Adipocyte (in vitro differentiated cells): ENCODE measurements around the gene MAP4.
A peak's percentile ranks its signal among the peaks of the same experiment; 100 is the strongest.

Experiments used
- DNase-seq: peaks from one replicate; pipeline ENCODE4 v3.0.0-alpha.2; 2015; ENCODE audit warnings: low read depth
- H3K27me3 ChIP-seq: replicated peaks from 2 replicates; pipeline ENCODE4 v1.7.0; 2013; ENCODE audit warnings: mild to moderate bottlenecking, low read length, moderate library complexity; ENCODE audit not compliant: control insufficient read depth, insufficient read depth
- H3K36me3 ChIP-seq: 2 replicates; pipeline ENCODE4 v1.7.0; 2013; ENCODE audit warnings: low read length, mild to moderate bottlenecking, moderate library complexity; ENCODE audit not compliant: control insufficient read depth, insufficient read depth, severe bottlenecking
- H3K4me1 ChIP-seq: 2 replicates; pipeline ENCODE4 v1.7.0; 2013; ENCODE audit warnings: mild to moderate bottlenecking, low read length, moderate library complexity; ENCODE audit not compliant: control insufficient read depth, insufficient read depth
- H3K4me3 ChIP-seq: 2 replicates; pipeline ENCODE4 v1.7.0; 2013; ENCODE audit warnings: mild to moderate bottlenecking, low read length, moderate library complexity
- H3K9ac ChIP-seq: 2 replicates; pipeline ENCODE4 v1.7.0; 2013; ENCODE audit warnings: mild to moderate bottlenecking, low read length, moderate library complexity
- H3K9me3 ChIP-seq: 2 replicates; pipeline ENCODE4 v1.7.0; 2013; ENCODE audit warnings: mild to moderate bottlenecking, low read length, moderate library complexity; ENCODE audit not compliant: control insufficient read depth

MAP4 gene

DNA sequence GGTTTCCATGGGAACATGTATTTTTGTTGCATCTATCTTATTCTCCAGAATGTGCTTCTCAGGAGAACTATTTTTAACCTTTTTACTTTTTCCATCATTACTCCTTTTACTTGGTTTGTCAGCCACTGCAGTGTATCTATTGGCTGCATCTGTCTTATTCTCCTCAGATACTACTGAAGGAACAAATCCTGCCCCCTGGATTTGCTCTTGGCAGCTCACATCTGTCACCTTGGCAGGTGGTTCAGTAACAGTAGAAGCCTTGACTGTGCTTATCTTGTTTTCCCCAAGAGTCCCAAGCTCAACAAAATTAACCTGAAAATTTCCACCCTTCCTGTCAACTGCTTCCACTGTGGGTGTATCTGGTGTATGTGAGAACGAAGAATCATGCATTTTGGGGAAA, 106.0 kb downstream of the MAP4 start:
- H3K27me3 ChIP-seq, result no peaks in the 10 kb centered on the region
- H3K36me3 ChIP-seq, result peaks cover 79% of the 10 kb centered on the region
- H3K4me3 ChIP-seq, result no peak overlapping the region
- DNase-seq, result no peak
- peaks cover 8% of the 10 kb centered on the region for H3K4me1 ChIP-seq
- H3K9ac ChIP-seq, result no peak overlapping the region
- no peaks in the 10 kb centered on the region for H3K9me3 ChIP-seq

DNA sequence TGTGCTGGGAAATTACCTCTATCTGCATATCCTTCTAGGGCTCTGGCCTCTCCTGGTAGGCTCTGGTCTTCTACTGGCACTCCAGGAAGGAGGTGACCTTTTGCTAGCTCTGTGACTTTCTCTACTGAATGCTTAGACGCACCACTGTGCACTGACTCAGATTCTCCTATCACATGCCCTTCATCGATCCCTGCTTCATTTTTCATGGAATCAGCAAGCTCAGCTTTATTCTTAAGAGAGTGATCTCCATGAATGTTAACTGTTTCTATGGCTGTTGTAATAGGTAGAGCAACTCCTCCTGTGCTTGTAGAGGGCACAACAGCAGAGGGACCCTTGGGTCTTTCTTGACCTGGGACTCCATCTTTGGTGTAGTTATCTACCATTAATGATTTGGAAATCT, 106.6 kb downstream of the MAP4 start:
- H3K36me3 ChIP-seq, result peaks cover 79% of the 10 kb centered on the region
- no peaks in the 10 kb centered on the region for H3K9me3 ChIP-seq
- no peaks in the 10 kb centered on the region for H3K27me3 ChIP-seq
- H3K4me3 ChIP-seq, result no peak overlapping the region
- H3K9ac ChIP-seq, result no peak overlapping the region
- peaks cover 8% of the 10 kb centered on the region for H3K4me1 ChIP-seq
- DNase-seq, result no peak

GRCh38 chr3:47908744-47909143, 107.5 kb downstream of the MAP4 start:
- peaks cover 75% of the 10 kb centered on the region for H3K36me3 ChIP-seq
- H3K27me3 ChIP-seq, result no peaks in the 10 kb centered on the region
- peaks cover 8% of the 10 kb centered on the region for H3K4me1 ChIP-seq
- DNase-seq, result no peak
- H3K9ac ChIP-seq, result no peak overlapping the region
- no peaks in the 10 kb centered on the region for H3K9me3 ChIP-seq
- no peak overlapping the region for H3K4me3 ChIP-seq

DNA sequence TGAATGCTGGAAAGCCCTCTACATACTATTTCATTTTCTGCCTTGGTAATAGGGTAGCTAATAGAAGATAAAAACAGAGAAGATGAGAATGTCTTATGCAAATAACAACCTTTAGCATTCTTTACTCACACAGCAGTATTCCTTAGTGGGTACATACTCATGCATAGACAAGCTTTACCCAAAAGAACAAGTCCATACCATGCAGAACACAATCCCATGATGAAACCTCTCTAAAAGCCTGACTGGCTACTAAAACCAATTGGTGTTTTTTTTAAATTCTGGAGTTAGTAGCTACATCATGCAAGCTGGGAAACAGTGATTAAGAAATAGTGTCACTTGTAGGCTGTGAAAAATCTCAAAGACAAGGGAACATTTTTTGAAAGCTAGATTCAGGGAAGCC, 108.4 kb downstream of the MAP4 start:
- no peaks in the 10 kb centered on the region for H3K27me3 ChIP-seq
- peaks cover 8% of the 10 kb centered on the region for H3K4me1 ChIP-seq
- H3K4me3 ChIP-seq, result no peak overlapping the region
- H3K9ac ChIP-seq, result no peak overlapping the region
- H3K9me3 ChIP-seq, result no peaks in the 10 kb centered on the region
- no peak for DNase-seq
- H3K36me3 ChIP-seq, result peaks cover 70% of the 10 kb centered on the region

GRCh38 chr3:47902746-47903145, 113.5 kb downstream of the MAP4 start:
- no peaks in the 10 kb centered on the region for H3K27me3 ChIP-seq
- H3K4me1 ChIP-seq, result no peaks in the 10 kb centered on the region
- no peak overlapping the region for H3K4me3 ChIP-seq
- H3K9ac ChIP-seq, result no peak overlapping the region
- H3K9me3 ChIP-seq, result no peaks in the 10 kb centered on the region
- peaks cover 62% of the 10 kb centered on the region for H3K36me3 ChIP-seq
- DNase-seq, result no peak

- Histone ChIP-seq H3K36me3 (peaks cover 69% of the 10 kb centered on the region), H3K9me3 (no peaks in the 10 kb centered on the region), H3K9ac (no peak overlapping the region), H3K4me1 (no peaks in the 10 kb centered on the region), H3K27me3 (no peaks in the 10 kb centered on the region), H3K4me3 (no peak overlapping the region)
- DNase-seq, result no peak
Observed at GRCh38 chr3:47901280-47901833, 114.9 kb downstream of the MAP4 start.

DNA sequence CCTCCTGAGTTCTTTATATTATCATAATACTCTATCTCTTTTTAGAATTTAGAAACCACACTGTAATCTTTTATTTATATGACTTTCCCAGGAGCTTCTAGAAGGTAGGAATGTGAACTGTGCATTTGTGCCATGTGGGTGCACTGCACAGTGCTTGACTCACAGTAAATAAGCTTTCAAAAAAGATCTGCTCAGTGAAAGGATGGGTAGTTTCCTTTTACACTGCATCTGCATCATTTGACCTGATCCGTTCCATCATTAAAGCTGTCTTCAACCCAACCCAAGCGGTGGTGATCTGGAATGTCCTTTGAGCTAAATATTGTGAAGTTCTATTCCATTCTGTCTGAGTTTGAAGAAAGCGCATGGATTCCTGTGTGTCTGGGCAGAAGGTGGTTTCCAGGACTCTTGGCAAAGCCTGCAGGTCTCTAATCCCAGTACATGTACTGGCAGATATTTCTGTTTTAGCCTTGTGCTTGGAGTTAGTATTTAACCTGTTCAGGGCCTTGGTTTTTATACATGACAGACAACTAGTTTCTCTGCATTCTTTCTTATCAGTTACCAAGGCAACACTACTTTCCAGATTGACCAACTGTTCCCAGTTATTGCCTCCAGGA, 116.6 kb downstream of the MAP4 start:
- Histone ChIP-seq H3K36me3 (peaks cover 72% of the 10 kb centered on the region), H3K4me3 (no peak overlapping the region)
- DNase-seq, result peak; percentile 8

GRCh38 chr3:47897954-47898353, 118.3 kb downstream of the MAP4 start:
- H3K9ac ChIP-seq, result no peak overlapping the region
- H3K9me3 ChIP-seq, result no peaks in the 10 kb centered on the region
- no peaks in the 10 kb centered on the region for H3K27me3 ChIP-seq
- H3K4me1 ChIP-seq, result no peaks in the 10 kb centered on the region
- no peak overlapping the region for H3K4me3 ChIP-seq
- DNase-seq, result no peak
- peaks cover 75% of the 10 kb centered on the region for H3K36me3 ChIP-seq

More for the DNA sequence above, 116.6 kb downstream of the MAP4 start:
- Histone ChIP-seq H3K27me3 (no peaks in the 10 kb centered on the region), H3K9me3 (no peaks in the 10 kb centered on the region), H3K9ac (no peak overlapping the region), H3K4me1 (no peaks in the 10 kb centered on the region)

DNA sequence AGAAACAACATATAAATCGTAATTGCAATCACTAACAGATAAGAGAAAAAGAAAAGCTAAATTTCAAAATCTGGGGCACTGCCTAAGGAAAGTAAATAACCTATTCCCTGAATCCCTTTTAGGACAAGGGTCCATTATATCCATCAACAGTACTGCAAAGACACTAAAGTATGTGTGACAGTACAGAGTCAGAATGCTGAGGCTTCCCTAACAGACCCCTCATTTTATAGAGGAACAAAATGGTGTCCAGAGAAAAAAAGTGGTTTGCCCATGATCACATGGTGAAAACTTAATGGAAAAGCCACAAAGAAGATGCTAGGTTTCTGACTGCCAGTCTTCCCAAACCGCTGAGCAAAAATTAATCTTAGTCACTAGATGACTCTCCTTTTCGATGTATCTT, 119.5 kb downstream of the MAP4 start:
- Histone ChIP-seq H3K27me3 (no peaks in the 10 kb centered on the region), H3K4me3 (no peak overlapping the region), H3K9me3 (no peaks in the 10 kb centered on the region), H3K4me1 (no peaks in the 10 kb centered on the region), H3K9ac (no peak overlapping the region), H3K36me3 (peaks cover 77% of the 10 kb centered on the region)
- no peak for DNase-seq

GRCh38 chr3:47895241-47895640, 121.0 kb downstream of the MAP4 start:
- DNase-seq, result no peak
- Histone ChIP-seq H3K9ac (no peak overlapping the region), H3K27me3 (no peaks in the 10 kb centered on the region), H3K36me3 (peaks cover 69% of the 10 kb centered on the region), H3K9me3 (no peaks in the 10 kb centered on the region), H3K4me3 (no peak overlapping the region), H3K4me1 (peaks cover 13% of the 10 kb centered on the region)

- Histone ChIP-seq H3K27me3 (no peaks in the 10 kb centered on the region), H3K4me3 (no peak overlapping the region), H3K4me1 (peaks cover 19% of the 10 kb centered on the region), H3K9ac (no peak overlapping the region), H3K9me3 (no peaks in the 10 kb centered on the region), H3K36me3 (peaks cover 56% of the 10 kb centered on the region)
- DNase-seq, result no peak
Observed at GRCh38 chr3:47892286-47893040, 123.8 kb downstream of the MAP4 start.
